NCI-H2196 treated with DMSO at 0.1 percent for 48 hours (cell line): ENCODE data around the gene RAD9A.
"Not testable (repeated sequence)": the region's sequence is repeated elsewhere in the genome, so short reads cannot be mapped to it uniquely, and the experiment has no call there.

ENCODE experiments used
- DNase-seq: peaks from one replicate; lab custom pipeline; 2025; ENCODE audit not compliant: unreplicated experiment; lab: John Stamatoyannopoulos, UW

The RAD9A gene

GRCh38 chr11:67422891-67423290 lies 31.1 kb downstream of the RAD9A start:
- DNase-seq: no peak

DNA sequence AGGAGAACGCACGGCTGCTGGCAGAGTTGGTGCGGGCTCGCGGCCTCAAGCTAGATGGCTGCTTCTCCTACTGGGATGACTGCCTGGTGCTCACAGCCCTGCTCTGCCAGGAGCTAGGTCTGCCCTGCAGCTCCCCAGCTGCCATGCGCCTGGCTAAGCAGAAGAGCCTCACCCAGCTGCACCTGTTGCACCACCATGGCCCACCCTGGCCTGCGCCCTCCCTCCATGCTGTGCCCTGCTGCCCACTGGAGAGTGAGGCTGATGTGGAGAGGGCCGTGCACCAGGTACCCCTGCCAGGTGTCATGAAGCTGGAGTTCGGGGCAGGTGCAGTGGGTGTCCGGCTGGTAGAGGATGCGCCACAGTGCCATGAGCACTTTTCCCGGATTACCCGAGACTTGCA lies 31.7 kb downstream of the RAD9A start:
- DNase-seq: no peak

DNA sequence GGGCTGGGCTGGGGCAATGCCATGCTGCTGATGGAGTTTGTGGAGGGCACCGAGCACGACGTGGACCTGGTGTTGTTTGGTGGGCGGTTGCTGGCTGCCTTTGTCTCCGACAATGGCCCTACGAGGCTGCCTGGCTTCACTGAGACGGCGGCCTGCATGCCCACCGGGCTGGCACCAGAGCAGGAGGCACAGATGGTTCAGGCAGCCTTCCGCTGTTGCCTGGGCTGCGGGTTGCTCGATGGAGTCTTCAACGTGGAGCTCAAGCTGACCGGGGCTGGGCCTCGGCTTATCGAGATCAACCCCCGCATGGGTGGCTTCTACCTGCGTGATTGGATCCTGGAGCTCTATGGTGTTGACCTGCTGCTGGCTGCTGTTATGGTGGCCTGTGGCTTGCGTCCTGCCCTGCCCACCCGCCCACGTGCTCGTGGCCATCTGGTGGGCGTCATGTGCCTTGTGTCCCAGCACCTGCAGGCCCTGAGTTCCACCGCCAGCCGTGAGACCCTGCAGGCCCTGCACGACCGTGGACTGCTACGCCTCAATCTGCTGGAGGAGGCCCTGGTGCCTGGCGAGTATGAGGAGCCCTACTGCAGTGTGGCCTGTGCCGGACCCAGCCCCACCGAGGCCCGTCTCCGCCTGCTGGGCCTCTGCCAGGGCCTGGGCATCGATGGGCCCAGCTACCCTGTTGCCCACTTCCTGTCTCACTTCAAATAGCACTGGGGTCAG lies 32.3 kb downstream of the RAD9A start:
- no peak for DNase-seq

- not testable (repeated sequence) for DNase-seq
Measured at GRCh38 chr11:67427364-67427859, 35.6 kb downstream of the RAD9A start.

- DNase-seq: peak; percentile 89
Measured at GRCh38 chr11:67428052-67429001, 36.5 kb downstream of the RAD9A start, which contains the start of gene RPS6KB2. TSS of gene RPS6KB2 (plus strand) at chr11:67428494. CDS start at chr11:67428546, 52 bp downstream.

- no peak for DNase-seq
Measured at GRCh38 chr11:67429038-67429668, 37.4 kb downstream of the RAD9A start.

- no peak for DNase-seq
Measured at GRCh38 chr11:67429722-67430121, 37.9 kb downstream of the RAD9A start.

GRCh38 chr11:67431346-67432249 lies 39.8 kb downstream of the RAD9A start:
- no peak for DNase-seq

- DNase-seq: no peak
Measured at GRCh38 chr11:67432655-67433349, 41.0 kb downstream of the RAD9A start.

DNA sequence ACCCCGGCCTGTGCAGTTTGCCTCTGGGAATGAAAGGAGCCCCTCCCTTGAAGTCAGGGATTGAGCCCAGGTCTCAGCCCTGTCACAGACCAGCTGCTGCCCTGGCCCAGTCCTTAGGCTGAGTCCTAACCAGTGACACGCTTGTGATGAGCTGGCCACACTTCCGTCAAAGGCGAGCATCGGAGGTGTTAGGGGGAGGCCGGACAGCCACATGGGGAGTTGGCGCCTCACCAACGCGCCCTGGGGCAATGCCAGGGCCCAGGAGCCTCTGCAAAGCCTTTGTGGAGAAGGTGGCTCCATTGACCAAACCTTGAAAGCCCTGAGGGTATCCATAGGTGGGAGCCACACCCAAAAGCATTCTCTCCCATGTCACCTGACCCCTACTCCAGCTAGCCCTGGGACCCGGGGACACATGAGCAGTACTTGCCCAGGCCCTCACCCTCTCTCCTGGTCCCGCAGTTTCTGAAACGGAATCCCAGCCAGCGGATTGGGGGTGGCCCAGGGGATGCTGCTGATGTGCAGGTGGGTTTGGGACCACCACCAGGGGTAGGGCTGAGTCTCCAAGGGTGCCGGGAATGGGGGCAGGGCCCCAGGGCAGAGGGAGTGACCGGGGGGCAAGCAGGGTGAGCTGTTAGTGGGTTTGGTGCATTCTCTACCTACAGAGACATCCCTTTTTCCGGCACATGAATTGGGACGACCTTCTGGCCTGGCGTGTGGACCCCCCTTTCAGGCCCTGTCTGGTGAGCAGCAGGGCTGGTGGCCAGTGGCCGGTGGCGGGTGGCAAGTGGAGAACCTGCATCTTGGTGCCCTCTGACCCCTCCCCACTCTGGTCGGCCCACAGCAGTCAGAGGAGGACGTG lies 42.0 kb downstream of the RAD9A start:
- DNase-seq: no peak

GRCh38 chr11:67434395-67434881 lies 42.7 kb downstream of the RAD9A start:
- no peak for DNase-seq

- no peak for DNase-seq
Measured at GRCh38 chr11:67435031-67435726, 43.4 kb downstream of the RAD9A start.

- no peak for DNase-seq
Measured at GRCh38 chr11:67435727-67436458, 44.1 kb downstream of the RAD9A start.

DNA sequence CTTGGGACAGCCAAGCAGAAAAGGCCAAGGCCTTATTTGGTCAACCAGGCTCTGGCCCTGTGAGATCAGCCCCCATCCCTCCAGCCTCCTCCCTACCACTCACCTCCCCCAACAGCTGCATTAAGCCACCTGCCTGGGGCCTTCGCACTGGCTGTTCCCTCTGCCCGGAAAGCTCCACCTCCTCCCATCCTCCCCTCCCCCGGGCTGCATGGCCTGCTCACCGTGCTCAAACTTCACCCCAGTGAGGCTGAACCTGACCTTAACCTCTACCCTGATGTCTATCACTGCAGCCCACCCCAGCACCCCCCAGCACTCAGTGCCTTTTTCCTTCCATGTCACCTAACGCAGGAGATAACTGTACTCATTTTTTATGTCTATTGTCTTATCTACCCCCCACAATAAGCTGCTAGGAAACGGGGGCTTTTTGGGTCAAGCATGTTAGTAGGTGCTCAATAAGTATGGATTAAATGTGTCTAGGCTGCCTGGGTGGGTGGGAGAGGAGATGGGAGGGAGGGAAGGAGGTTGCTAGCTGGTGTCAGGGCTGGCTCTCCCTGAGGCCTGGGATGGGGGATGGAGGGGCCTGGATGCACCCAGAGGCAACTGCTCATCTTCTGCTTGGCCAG lies 44.8 kb downstream of the RAD9A start:
- no peak for DNase-seq

GRCh38 chr11:67437082-67437808 lies 45.5 kb downstream of the RAD9A start, which contains the start of gene PTPRCAP:
TSS of gene PTPRCAP (minus strand) at chr11:67437682. CDS start at chr11:67437619, 63 bp downstream.
- no peak for DNase-seq

DNA sequence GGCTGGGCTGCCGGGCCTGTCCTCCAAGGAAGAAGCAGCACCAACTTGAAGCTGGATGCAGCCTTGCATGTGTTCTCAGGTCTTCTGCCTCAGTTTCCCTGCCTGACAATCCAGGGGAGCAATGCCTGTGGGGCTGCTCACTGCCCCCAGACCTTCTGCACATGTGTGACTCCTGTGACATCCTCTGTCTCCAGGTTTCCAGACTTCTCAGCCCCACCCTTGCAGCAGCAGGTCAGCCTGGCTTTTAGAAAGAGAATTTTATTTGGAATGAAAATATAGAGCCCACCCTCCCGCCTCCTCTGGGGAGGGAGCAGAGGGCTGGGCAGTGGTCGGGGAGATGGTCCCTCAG lies 46.0 kb downstream of the RAD9A start:
- no peak for DNase-seq
